Immature natural killer cell (primary cell): ENCODE results near the gene BCAM. TPM values are rescaled to one million over a fixed set of nuclear protein-coding genes. Genes with fewer than 3 reads are reported as not detected.
"Not testable (repeated sequence)": the region's sequence is repeated elsewhere in the genome, so short reads cannot be mapped to it uniquely, and the experiment has no call there.

Experiments used
- DNase-seq, 3 donors: peaks; one replicate each; pipeline ENCODE4 v3.0.0; 2022; ENCODE audit warnings: mixed read lengths in 1 of 3
- H3K27ac Mint-ChIP-seq, 6 donors: one replicate each; pipeline ENCODE4 v1.8.0; 2020; ENCODE audit warnings: mixed read lengths in 6 of 6, mild to moderate bottlenecking in 5 of 6, inconsistent platforms in 4 of 6, moderate library complexity in 3 of 6
- H3K27me3 Mint-ChIP-seq, 3 donors: one replicate each; pipeline ENCODE4 v1.8.0; 2020 to 2021; ENCODE audit warnings: low read depth in 3 of 3, mild to moderate bottlenecking in 3 of 3, mixed read lengths in 3 of 3, moderate library complexity in 3 of 3, inconsistent platforms in 1 of 3
- H3K36me3 Mint-ChIP-seq, 3 donors: one replicate each; pipeline ENCODE4 v1.8.0; 2020; ENCODE audit warnings: mixed read lengths in 3 of 3, inconsistent platforms in 2 of 3, mild to moderate bottlenecking in 2 of 3
- H3K4me1 Mint-ChIP-seq, 2 donors: one replicate each; pipeline ENCODE4 v1.8.0; 2020; ENCODE audit warnings: inconsistent platforms in 2 of 2, mild to moderate bottlenecking in 2 of 2, mixed read lengths in 2 of 2, moderate library complexity in 1 of 2
- H3K4me3 Mint-ChIP-seq, 5 donors: one replicate each; pipeline ENCODE4 v1.8.0; 2020; ENCODE audit warnings: mild to moderate bottlenecking in 5 of 5, mixed read lengths in 5 of 5, inconsistent platforms in 3 of 5, moderate library complexity in 3 of 5
- H3K9me3 Mint-ChIP-seq, 6 donors: one replicate each; pipeline ENCODE4 v1.8.0; 2020; ENCODE audit warnings: mild to moderate bottlenecking in 6 of 6, mixed read lengths in 6 of 6, inconsistent platforms in 4 of 6, moderate library complexity in 3 of 6
- polyA plus RNA-seq, 3 donors: library from polyadenylated mRNA; unstranded; fragments of 300-500 nt; fragmentation: Illumina TruSeq; gene quantifications; one replicate each; pipeline ENCODE4 v1.2.3, GENCODE V29; 2021

The BCAM gene
- polyA plus RNA-seq, 3 donors from 2014 or later, result not detected

DNA sequence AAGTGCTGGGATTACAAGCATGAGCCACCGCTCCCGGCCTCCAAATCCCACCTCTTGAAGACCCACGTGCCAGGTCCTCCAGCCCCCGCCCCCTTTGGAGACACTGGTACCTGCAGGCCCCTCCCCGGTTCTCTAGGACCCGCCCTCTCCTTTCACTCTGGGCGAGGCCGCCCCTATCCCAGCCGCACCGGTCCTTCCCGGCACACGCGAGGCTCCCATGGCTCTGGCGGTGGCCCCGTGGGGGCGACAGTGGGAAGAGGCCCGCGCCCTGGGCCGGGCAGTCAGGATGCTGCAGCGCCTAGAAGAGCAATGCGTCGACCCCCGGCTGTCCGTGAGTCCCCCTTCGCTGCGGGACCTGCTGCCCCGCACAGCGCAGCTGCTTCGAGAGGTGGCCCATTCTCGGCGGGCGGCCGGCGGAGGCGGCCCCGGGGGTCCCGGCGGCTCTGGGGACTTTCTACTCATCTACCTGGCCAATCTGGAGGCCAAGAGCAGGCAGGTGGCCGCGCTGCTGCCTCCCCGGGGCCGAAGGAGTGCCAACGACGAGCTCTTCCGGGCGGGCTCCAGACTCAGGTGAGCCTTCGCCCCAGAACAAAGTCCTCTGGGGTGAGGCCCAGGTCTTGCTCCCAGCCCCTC, 31.1 kb upstream of the BCAM start, which contains the start of gene CBLC:
CBLC (plus strand) TSS at position 176 of the 633 bp plus-strand sequence; CDS start at position 218, 42 bp downstream.
- no peak within 1 kb of the TSS for H3K4me3 Mint-ChIP-seq
- H3K27ac Mint-ChIP-seq, result no peak within 1 kb of the TSS
- no peaks in the 10 kb centered on the region for H3K4me1 Mint-ChIP-seq
- DNase-seq, result no peak
- H3K36me3 Mint-ChIP-seq, result no peaks in the 10 kb centered on the region
- no peaks in the 10 kb centered on the region for H3K9me3 Mint-ChIP-seq
- H3K27me3 Mint-ChIP-seq, result peaks cover 0 to 5% (median 0%) of the 10 kb centered on the region in 3 donors

DNA sequence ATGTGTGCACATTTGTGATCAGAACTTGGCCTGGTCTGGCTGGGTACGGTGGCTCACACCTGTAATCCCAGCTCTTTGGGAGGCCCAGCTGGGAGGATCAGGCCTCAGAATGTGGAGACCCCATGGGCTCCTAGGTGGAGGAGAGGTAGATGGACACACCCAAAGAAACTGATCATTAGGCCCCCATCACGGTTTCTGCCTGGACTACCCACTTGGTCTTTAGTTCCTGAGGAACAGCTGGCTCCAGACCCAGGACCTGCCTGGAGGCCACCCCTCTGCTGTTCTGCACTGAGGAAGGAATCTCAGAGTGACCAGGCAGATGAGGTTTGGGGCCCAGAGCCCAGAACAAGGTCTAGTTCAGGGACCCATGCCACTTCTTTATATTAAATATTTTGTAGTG, 29.8 kb upstream of the BCAM start:
- no peak for DNase-seq
- no peaks in the 10 kb centered on the region for H3K36me3 Mint-ChIP-seq
- peaks cover 0 to 2% (median under 1%) of the 10 kb centered on the region in 3 donors for H3K27me3 Mint-ChIP-seq
- H3K4me3 Mint-ChIP-seq, result no peak overlapping the region
- H3K4me1 Mint-ChIP-seq, result peaks cover under 1 to 1% of the 10 kb centered on the region in 2 donors
- H3K9me3 Mint-ChIP-seq, result no peaks in the 10 kb centered on the region
- H3K27ac Mint-ChIP-seq, result no peak overlapping the region

DNA sequence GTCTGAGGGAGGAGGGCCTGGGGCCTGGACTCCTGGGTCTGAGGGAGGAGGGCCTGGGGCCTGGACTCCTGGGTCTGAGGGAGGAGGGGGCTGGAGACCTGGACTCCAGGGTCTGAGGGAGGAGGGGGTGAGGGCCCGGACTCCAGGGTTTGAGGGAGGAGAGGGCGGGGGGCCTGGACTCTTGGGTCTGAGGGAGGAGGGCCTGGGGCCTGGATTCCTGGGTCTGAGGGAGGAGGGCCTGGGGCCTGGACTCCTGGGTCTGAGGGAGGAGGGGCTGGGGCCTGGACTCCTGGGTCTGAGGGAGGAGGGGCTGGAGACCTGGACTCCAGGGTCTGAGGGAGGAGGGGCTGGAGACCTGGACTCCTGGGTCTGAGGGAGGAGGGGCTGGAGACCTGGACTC, 27.2 kb upstream of the BCAM start:
- not testable (repeated sequence) for H3K4me3 Mint-ChIP-seq, H3K4me1 Mint-ChIP-seq, DNase-seq, H3K27ac Mint-ChIP-seq, H3K27me3 Mint-ChIP-seq, H3K9me3 Mint-ChIP-seq, H3K36me3 Mint-ChIP-seq

DNA sequence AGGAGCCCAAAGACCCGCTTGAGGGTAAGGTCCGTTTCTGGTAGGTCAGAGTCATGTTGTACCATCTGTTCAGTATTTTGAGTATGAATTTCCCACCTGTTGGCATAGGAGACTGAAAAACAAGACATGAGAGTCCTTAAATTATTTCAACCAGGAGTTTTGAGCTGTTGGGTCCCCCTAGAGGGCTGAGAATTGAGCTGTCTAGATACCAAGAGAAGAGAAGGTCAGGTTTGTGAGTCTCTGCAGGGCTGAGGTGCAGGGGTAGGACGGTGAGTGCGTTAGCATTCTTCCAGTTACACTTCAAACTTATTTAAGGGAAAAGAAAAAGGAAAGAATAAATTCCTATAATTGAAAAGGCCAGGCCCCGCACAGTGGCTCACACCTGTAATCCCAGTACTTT, 26.2 kb upstream of the BCAM start:
- Mint-ChIP-seq H3K36me3 (no peaks in the 10 kb centered on the region), H3K4me3 (no peak overlapping the region), H3K27ac (no peak overlapping the region), H3K27me3 (peaks cover 0 to 6% (median 2%) of the 10 kb centered on the region in 3 donors), H3K9me3 (no peaks in the 10 kb centered on the region), H3K4me1 (peaks cover 7% of the 10 kb centered on the region in 2 donors)
- no peak for DNase-seq

DNA sequence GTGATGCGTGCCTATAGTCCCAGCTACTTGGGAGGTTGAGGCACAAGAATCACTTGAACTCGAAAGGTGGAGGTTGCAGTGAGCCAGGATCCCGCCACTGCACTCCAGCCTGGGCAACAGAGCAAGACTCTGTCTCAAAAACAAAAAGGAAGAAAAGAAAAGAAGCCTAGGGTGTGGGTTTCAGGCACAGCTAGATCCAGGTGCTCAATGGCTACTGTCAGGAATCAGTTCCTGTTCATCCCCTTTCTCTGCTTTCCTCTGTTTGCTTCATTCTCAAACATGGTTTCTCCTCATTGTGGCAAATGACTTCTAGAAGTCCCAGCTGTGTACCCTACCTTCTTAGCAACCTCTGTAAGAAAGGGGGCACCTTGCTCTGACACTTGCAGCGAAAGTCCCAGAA, 25.4 kb upstream of the BCAM start:
- no peak for DNase-seq
- Mint-ChIP-seq H3K4me1 (peaks cover 7% of the 10 kb centered on the region in 2 donors), H3K36me3 (no peaks in the 10 kb centered on the region), H3K27me3 (peaks cover 0 to 6% (median 2%) of the 10 kb centered on the region in 3 donors), H3K9me3 (no peaks in the 10 kb centered on the region), H3K4me3 (no peak overlapping the region), H3K27ac (no peak overlapping the region)

DNA sequence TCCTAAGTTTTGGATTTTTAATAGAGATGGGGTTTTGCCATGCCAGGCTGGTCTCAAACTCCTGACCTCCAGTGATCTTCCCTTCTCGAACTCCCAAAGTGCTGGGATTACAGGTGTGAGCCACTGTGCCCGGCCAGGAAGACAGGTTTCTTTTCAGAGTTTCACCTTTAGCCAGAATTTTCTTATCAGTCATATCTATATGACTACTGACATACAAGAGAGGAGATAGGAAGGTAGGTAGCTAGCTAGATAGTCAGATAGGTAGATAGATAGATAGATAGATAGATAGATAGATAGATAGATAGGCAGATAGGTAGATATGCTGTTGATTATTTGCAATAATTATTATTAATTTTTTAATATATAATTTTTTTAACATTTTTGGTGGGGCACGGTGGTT, 23.6 kb upstream of the BCAM start:
- no peaks in the 10 kb centered on the region for H3K9me3 Mint-ChIP-seq
- H3K4me3 Mint-ChIP-seq, result no peak overlapping the region
- DNase-seq, result no peak
- H3K4me1 Mint-ChIP-seq, result peaks cover 7% of the 10 kb centered on the region in 2 donors
- H3K36me3 Mint-ChIP-seq, result no peaks in the 10 kb centered on the region
- H3K27me3 Mint-ChIP-seq, result peaks cover 0 to 6% (median 0%) of the 10 kb centered on the region in 3 donors
- no peak overlapping the region for H3K27ac Mint-ChIP-seq

DNA sequence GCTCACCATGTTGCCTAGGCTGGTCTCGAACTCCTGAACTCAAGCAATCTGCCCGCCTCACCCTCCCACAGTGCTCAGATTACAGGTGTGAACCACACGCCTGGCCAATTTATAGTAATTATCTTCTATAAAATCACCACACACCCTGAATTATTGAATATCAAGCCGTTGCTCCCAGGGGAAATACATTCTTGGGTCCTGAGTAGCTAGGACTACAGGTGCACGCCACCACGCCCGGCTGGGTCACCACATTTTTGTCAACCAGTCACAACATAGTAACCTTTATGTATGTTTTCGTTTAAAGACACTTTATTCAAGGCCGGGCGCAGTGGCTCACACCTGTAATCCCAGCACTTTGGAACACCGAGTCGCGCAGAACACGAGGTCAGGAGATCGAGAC, 22.9 kb upstream of the BCAM start:
- Mint-ChIP-seq H3K27ac (no peak overlapping the region), H3K4me3 (no peak overlapping the region), H3K36me3 (no peaks in the 10 kb centered on the region), H3K4me1 (peaks cover 7% of the 10 kb centered on the region in 2 donors), H3K9me3 (no peaks in the 10 kb centered on the region), H3K27me3 (peaks cover 0 to 6% (median 0%) of the 10 kb centered on the region in 3 donors)
- no peak for DNase-seq

DNA sequence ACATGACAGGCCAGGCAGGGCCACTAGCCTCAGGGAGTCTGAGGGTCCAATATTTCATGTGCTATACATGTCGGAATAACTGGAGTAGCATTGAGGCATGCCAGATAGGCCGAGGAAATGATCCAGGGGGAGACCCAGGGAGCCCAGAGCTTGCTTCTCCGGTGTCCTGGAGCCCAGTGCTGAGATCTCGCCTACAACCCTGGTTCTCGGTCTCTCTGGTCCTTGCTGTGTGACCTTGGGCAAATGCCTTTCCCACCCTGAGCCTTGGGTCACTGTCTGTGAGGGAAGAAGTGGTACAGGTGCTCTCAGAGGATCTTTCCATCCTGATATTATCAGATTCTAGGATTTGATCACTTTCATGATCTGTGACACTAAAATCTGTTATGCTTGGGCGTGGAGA, 19.9 kb upstream of the BCAM start:
- H3K27ac Mint-ChIP-seq, result no peak overlapping the region
- H3K36me3 Mint-ChIP-seq, result no peaks in the 10 kb centered on the region
- peaks cover 2 to 6% (median 2%) of the 10 kb centered on the region in 3 donors for H3K27me3 Mint-ChIP-seq
- DNase-seq, result no peak
- H3K4me1 Mint-ChIP-seq, result peaks cover 7% of the 10 kb centered on the region in 2 donors
- H3K9me3 Mint-ChIP-seq, result no peaks in the 10 kb centered on the region
- no peak overlapping the region for H3K4me3 Mint-ChIP-seq

DNA sequence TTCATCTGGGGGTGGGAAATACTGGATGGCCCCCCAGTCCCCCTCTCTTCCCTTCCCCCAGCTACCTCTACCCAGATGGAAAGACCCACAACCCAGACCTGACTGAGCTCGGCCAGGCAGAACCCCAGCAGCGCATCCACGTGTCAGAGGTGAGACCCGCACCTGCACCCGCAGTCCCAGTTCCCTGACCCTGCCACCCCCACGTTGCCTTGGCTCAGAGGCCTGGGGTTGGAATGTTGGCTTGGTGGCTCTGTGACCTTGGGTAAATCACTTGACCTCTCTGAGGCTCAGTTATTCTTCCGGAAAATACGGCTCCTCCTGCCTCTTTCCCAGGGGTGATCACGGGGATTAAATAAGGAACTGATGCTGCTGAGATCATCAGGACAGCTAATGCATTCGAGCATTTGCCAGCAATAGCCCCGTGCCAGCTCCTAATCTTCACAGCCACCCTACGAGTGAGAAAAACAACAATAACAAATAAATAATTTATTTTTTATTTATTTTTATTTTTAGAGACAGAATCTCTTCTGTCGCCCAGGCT, 18.9 kb upstream of the BCAM start:
- Mint-ChIP-seq H3K4me1 (no peaks in the 10 kb centered on the region), H3K4me3 (no peak overlapping the region), H3K27me3 (peaks cover 0 to 2% (median 2%) of the 10 kb centered on the region in 3 donors), H3K9me3 (no peaks in the 10 kb centered on the region), H3K36me3 (no peaks in the 10 kb centered on the region), H3K27ac (no peak overlapping the region)
- DNase-seq, result no peak

DNA sequence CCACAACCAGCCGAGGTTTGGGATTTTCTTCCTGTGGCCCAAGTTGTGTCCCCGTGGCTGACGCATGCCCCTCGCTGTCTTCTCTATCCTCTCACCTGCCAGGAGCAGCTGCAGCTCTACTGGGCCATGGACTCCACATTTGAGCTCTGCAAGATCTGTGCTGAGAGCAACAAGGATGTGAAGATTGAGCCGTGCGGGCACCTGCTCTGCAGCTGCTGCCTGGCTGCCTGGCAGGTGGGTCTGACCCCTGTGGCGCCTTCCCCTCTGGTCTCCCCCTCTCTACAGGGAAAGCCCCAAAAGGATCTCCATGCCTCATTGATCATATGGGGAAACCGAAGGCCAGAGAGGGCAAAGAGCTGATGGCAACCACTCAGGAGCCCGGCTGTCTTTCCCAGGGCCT, 16.6 kb upstream of the BCAM start:
- Mint-ChIP-seq H3K4me3 (no peak overlapping the region), H3K27ac (no peak overlapping the region), H3K36me3 (no peaks in the 10 kb centered on the region), H3K27me3 (peaks cover 2 to 4% (median 2%) of the 10 kb centered on the region in 3 donors), H3K4me1 (peaks cover 0 to 2% of the 10 kb centered on the region in 2 donors), H3K9me3 (no peaks in the 10 kb centered on the region)
- no peak for DNase-seq

DNA sequence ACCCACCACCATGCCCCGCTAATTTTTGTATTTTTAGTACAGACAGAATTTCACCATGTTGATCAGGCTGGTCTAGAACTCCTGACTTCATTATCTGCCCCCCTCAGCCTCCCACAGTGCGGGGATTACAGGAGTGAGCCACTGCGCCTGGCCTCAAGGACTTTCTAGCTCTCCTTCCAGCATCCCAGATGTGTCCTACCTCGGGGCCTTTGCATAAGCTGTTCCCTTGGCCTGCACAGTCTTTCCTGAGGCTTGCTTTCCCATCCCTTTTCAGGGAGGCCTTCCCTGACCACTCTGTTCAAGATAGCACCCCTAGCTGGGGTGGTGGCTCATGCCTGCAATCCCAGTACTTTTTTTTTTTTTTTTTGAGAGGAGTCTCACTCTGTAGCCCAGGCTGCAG, 14.3 kb upstream of the BCAM start:
- Mint-ChIP-seq H3K27me3 (peaks cover 2 to 4% (median 2%) of the 10 kb centered on the region in 3 donors), H3K4me3 (no peak overlapping the region), H3K4me1 (peaks cover 0 to 2% of the 10 kb centered on the region in 2 donors), H3K27ac (no peak overlapping the region), H3K9me3 (no peaks in the 10 kb centered on the region), H3K36me3 (no peaks in the 10 kb centered on the region)
- no peak for DNase-seq

DNA sequence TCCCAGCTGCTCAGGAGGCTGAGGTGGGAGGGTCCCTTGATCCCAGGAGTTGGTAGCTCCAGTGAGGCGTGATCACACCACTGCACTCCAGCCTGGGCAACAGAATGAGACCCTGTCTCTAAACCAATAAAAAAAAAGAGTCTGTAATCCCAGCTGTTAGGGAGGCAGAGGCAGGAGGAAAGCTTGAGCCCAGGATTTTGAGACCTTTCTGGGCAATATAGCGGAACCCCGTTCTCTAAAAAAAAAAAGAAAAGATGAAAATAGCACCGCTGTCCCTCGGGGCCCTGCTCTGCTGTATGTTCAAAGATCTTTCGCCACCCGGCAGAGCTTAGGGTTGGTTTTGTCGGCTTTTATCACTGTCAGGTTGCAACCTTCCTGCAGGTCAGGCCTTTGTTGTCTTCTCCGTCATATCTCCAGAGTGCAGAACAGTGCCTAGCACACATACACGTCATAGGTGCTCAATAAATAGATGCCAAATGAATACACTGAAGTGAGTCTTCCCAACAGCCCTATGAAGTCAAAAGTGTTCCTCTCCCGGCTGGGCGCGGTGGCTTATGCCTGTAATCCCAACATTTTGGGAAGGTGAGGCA, 13.4 kb upstream of the BCAM start:
- Mint-ChIP-seq H3K9me3 (no peaks in the 10 kb centered on the region), H3K27ac (no peak overlapping the region), H3K4me1 (peaks cover 0 to 2% of the 10 kb centered on the region in 2 donors), H3K36me3 (no peaks in the 10 kb centered on the region), H3K27me3 (peaks cover 2 to 4% (median 2%) of the 10 kb centered on the region in 3 donors), H3K4me3 (no peak overlapping the region)
- DNase-seq, result no peak

DNA sequence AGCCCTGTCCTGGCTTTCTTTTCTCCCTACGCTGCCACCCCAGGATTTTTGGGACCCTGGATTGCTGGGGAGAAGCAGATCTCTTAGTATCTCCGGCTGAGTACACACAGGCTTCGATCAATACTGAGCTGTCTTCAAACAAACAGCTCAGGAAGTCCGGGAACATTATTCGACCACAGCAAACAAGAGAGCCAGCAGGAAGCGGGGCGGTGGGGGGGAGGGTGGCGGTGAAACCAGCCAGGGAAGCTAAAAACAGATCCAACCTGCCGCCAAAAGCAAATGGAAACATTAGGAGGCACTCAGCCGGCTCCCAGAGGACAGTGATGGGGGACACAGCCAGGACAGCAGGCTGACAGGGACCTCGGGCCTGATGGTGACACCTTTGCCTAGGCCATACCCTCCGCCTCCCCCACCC, 12.2 kb upstream of the BCAM start:
- H3K27me3 Mint-ChIP-seq, result peaks cover 2 to 4% (median 2%) of the 10 kb centered on the region in 3 donors
- H3K27ac Mint-ChIP-seq, result no peak overlapping the region
- no peaks in the 10 kb centered on the region for H3K9me3 Mint-ChIP-seq
- peaks cover 0 to 2% of the 10 kb centered on the region in 2 donors for H3K4me1 Mint-ChIP-seq
- no peak overlapping the region for H3K4me3 Mint-ChIP-seq
- DNase-seq, result no peak
- H3K36me3 Mint-ChIP-seq, result no peaks in the 10 kb centered on the region

DNA sequence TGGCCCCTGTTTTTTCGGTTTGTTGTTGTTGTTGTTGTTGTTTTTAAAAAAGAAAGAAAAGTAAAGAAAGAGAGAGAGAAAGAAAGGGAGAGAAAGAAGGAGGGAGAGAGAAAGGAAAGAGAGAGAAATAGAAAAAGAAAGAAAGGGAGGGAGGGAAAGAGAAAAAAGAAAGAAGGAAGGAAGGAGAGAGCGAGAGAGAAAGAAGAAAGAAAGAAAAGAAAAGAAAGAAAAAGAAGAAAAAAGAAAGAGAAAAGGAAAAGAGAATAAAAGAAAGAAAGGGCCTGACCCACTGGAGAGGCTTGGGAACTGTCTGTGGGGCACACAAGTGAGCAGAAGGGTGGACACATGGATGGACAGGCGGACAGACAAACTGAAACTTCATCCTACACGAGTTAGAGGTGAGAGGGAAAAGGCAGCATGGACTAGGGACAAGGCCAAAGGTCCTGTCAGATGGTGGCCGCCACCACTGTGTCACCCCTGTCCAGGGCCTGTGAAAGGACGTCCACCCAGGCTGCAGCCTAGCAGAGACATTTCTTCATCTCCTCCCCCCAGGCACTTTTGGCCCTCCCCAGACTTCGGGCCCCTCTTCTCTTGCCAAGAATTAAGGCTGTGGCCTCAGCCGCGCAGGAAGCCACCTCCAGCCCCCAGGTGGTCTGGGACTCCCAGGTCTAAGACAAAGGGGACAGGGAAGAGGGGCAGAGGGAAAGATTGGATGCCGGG, 9.1 kb upstream of the BCAM start:
- no peaks in the 10 kb centered on the region for H3K9me3 Mint-ChIP-seq
- no peaks in the 10 kb centered on the region for H3K36me3 Mint-ChIP-seq
- no peak for DNase-seq
- H3K4me1 Mint-ChIP-seq, result peaks cover 0 to 2% of the 10 kb centered on the region in 2 donors
- peaks cover 0 to 4% (median 0%) of the 10 kb centered on the region in 3 donors for H3K27me3 Mint-ChIP-seq
- H3K4me3 Mint-ChIP-seq, result no peak overlapping the region
- H3K27ac Mint-ChIP-seq, result no peak overlapping the region
